Measurements from ENCODE around the gene FBXL4.

FBXL4 gene

DNA sequence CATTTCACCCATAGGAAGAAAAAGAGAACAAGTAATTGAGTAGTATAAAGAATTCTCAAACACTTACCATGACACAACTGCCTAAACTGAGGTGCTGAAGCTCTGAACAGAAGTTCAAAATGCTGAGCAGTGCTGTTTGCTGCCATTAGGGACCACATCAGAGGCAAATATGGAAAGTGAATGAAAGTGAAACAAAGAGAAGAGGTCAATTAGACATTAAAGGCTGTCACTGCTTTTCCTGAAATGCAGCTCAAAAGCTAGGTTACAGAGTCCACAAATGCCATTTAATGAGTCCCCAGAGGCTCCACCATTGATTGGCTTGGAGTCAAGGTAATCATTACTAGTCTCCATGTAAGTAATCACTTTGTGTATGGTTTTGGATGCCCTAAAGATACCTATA lies 67.3 kb downstream of the FBXL4 start:
- no peak for DNase-seq (ENCODE audit: low read depth)

DNA sequence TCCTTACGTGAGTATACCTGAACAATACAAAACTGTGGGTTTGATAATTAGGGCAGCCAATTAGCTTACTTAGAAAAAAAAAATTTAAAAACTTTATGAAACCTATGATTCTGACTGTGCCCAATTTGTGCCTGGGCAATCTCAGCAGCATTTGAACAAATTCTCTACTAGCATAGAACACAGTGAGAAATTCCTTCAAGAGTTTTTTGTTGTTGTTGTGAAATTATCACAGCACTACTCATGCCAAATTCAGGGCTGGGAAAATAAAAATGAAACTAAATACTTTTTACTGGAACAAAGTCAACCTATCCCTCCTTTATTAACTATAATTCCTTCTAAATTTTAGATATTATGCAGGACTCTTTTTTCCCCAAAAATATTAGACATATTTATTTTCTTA lies 70.5 kb downstream of the FBXL4 start:
- peak; percentile 8 for DNase-seq (ENCODE audit: low read depth)

DNA sequence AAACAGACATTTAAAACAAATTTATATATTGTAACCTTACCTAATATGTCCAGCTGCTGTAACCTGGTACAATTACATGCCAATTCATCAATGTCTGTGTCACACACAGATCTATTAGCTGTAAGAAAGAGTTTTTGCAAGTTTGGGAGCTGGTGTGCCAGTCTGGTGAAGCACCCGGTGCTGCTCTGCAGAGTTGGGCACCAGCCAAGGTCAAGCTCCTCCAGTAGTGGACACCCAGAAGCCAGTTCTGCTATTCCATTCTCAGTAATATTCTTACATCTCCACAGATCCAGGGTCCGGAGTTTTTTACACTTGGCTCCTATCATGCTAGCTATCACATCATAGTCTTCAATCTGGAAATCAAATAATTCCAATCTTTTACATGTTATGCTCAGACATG lies 72.4 kb downstream of the FBXL4 start:
- DNase-seq (ENCODE audit: low read depth), result no peak

DNA sequence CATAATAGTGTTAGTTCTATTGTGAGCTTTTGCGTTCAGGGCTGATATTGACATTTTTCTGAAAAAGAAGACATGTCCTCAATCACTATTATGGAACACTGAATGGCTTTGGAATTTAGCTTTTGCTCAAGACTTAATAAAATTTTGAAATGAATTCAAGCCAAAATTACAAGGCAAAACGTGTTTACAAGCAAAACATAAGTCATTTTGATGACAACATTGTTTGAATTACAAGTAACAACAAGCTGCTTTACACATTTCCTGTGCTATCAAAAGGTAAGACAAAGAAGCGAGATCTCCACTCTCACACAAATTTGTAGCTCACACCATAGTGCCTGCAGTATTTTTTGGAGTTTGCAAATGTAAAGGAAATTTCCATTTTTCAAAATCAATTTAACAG lies 75.9 kb downstream of the FBXL4 start:
- no peak for DNase-seq (ENCODE audit: low read depth)

DNA sequence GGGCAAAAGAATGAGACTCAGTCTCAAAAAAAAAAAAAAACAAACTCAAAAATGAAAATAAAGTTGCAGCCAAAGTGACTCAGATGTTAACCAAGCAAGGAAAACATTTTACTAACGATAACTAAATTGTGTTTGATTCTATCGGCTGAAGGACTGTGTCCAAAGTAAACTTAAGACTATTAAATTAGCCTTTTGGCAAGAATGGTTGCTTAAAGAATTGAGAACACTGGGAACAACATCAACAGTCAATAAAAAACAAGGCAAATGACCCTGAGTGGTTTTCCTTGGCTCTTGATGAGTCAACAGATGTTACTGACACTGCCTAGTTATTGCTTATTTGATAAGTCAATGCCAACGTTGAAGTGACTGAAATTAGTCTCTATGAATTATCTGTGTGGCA lies 76.7 kb downstream of the FBXL4 start:
- no peak for DNase-seq (ENCODE audit: low read depth)

- no peak for DNase-seq (ENCODE audit: low read depth)
Measured at GRCh38 chr6:98864497-98864896, 83.2 kb downstream of the FBXL4 start.

DNA sequence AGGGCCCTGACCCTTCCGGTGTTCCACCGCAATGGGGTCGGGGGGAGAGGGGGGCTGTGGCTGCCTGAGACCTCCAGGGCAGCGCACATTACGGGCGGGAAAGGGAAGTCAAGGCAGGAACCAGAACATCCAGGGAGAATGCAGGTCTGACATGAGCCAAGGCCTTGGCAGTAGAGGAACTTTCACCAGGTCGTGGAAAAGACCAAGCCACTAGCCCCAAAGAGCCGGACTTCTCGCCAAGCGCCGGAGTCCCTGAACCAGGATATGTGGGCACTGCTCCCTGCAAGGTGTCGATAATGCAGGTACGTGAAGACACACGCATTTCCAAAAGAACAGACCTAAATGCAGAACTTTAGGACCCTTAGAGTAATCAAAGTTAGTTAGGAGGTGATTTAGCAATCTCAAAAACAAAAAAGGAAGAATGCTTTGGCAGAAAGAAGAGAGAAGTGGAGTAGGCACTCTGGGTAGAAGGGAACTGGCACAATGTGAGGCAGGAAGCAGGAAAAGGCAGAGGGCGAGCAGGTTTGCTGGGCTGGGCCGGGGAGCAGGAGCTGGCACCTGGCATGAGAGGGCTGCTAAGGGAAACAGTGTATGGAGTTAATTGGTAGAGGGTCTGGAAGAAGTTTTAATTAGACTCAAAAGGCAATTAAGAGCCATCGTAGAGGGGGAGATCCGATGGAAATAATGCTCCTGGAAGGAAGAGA lies 99.1 kb downstream of the FBXL4 start:
- DNase-seq (ENCODE audit: low read depth), result no peak

- no peak for DNase-seq (ENCODE audit: low read depth)
Measured at GRCh38 chr6:98847779-98848538, 99.8 kb downstream of the FBXL4 start.

GRCh38 chr6:98847416-98847778 lies 100.3 kb downstream of the FBXL4 start:
- DNase-seq (ENCODE audit: low read depth), result no peak

- no peak for DNase-seq (ENCODE audit: low read depth)
Measured at GRCh38 chr6:98846021-98846380, 101.7 kb downstream of the FBXL4 start.

GRCh38 chr6:98845211-98846020 lies 102.3 kb downstream of the FBXL4 start:
- peak; percentile 67 for DNase-seq (ENCODE audit: low read depth)

DNA sequence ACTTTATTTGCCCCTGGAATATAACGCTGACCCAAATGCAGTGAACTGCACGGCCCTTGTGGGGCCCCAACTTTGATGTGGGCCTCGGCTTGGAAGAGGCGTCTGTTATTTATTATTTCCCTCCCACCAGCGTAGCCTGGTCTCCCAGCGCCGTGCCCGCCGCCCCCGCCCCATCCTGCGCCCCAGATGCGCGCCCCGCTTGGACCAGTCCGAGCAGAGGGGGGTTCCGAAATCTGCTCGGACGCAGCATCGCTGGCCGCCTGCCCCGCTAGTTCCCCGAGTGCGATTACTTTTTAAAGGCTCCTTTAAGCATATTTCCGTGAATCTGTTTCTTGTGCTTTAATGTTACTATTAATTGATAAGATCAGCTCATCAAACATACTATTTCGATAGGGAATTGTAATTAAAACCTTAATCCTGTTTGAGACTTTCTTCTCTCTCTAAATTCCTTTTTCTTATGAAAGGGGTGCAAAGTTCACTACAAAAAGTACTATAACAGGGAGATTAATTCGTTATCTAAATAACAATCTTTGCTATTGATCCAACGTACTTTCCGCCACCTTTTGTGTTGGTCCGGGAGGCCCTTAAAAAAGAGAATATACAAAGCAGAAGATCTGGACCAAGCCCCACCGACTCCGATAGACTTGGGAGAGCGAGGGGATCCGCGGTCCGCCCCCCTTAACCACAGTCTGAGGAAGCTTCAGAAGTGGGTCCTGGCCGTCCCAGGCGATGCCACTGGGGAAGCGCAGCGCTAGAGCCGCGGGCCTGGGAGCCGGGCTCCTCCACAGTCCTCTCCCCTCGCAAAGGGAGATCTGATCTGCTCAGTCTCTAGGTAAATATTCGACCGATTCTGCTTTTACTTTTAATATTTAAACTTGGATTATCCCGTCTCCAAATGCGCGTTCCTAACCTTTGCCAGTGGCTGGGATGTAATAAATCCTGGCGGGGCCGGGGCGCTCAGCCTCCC lies 103.2 kb downstream of the FBXL4 start:
- no peak for DNase-seq (ENCODE audit: low read depth)

GRCh38 chr6:98843271-98844243 lies 104.2 kb downstream of the FBXL4 start:
- DNase-seq (ENCODE audit: low read depth), result no peak

GRCh38 chr6:98842342-98843180 lies 105.2 kb downstream of the FBXL4 start:
- DNase-seq (ENCODE audit: low read depth), result no peak

DNA sequence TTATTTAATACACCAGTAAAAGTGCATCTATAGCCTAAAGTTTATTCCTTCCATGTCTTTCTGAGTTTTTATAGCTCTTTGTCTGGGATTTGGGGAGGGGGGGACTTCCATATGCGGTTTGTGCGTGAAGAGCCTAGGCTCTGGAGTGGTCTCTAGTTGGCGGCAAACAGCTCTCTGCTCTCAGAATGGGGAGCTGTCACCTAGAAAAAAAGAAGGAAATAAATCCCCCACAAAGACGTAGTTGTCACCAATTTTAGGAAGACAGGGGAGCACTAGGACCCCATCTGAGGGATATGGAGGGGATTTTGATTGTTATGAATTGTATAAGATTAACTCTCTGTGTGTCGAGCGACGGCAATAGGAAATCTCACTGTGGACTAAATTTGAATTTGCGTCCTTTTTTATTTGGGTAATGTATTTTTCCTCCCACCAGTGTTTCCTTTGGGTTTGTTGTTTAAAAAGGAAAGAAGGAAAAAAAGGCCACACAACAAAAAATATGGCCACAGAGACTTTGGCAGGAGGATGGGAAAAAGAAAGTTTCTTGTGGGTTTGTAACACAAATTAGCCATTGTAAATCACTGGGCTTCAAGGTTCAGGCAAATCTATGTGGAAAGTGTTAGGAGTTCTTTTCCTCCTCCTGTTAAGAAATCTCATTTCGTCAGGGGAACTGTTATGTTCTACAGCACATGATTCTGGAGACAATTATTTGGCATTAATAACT lies 106.0 kb downstream of the FBXL4 start:
- DNase-seq (ENCODE audit: low read depth), result no peak

GRCh38 chr6:98840996-98841513 lies 106.7 kb downstream of the FBXL4 start:
- DNase-seq (ENCODE audit: low read depth), result no peak

DNA sequence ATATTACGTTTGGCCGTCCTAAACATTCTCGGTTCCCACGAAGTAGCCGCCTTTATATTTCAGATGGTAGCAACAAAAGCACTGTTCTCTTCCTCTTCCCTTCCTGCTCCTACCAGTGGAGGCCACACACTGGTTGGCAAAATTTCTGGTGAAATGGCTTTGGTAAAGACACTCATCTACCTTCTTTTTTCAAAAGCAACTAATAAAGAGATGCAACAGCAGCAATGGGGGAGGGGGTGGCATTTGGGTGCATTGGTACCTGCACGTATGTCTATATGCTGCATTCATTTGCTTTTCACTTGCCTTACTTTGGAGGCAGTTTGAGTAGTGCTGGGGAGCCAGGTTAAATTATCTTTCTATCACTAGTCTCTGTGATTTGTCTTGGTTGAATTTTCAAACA lies 107.4 kb downstream of the FBXL4 start:
- no peak for DNase-seq (ENCODE audit: low read depth)

GRCh38 chr6:98839781-98840361 lies 107.9 kb downstream of the FBXL4 start:
- DNase-seq (ENCODE audit: low read depth), result peak; percentile 17
